HL-60 (cell line): ENCODE measurements around the gene AKNAD1.

Experiments
- CTCF ChIP-seq: IDR thresholded peaks from one replicate; pipeline ENCODE4 v1.5.1; 2011; ENCODE audit warnings: low read length, control low read depth, inconsistent platforms; ENCODE audit not compliant: insufficient read depth
- POLR2AphosphoS5 ChIP-seq: IDR thresholded peaks from 2 replicates; pipeline ENCODE4 v1.6.1; 2012; ENCODE audit warnings: low read depth

GRCh38 chr1:108780937-108781574, 75.8 kb downstream of the AKNAD1 start:
- TF ChIP-seq CTCF (no peak), POLR2AphosphoS5 (no peak)
